TTC549 (cell line): ENCODE data around the gene TFDP1.

ENCODE experiments used
- FAIRE-seq: peaks from 2 replicates; lab custom pipeline; 2012; peaks lifted over from hg19 to GRCh38; lab: Jason Lieb, UNC

Gene TFDP1

GRCh38 chr13:113651511-113652403 is 67.2 kb downstream of the TFDP1 start:
- FAIRE-seq: no peak

GRCh38 chr13:113652404-113653263 is 68.1 kb downstream of the TFDP1 start:
- no peak for FAIRE-seq

DNA sequence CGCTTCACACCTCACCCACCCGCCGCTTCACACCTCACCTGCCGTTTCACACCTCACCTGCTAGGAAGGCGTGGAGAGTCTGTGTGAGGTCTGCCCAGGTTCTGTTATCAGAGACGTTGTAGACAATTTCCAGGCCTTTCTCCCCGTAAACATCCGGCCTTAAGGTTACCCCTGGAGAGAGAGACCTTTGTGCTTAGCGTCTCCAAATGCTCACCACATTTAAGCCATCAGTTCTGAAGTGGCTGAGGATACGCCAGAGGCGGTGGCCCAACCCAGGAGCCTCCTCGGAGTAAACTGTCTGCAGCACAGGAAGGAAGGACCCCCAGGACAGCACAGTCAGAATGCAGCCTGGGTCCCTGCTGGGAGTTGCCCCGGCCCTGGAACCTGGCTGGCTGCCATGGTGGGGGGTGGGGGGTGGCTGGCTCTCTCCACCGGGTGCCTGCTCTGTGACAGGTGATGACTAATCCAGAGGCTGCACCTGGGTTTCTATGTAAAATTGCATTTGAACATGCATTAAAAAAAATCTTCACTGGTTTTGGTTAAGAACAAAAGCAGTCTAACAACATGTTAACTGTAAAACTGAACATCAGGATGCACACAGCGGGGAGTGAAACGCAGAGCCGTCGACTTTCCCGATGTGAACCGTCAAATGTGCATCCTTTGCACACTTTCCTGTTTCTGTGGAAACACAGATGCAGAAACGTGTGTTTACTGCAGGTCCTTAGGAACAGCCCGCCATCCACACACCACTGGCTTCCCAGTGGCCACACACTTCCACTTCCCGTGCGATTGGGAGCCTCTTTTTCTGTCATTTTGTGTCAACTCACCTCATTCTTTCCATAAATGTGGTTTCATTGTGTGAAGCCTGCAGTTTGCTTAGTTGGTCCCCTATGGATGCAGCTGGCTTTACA is 69.0 kb downstream of the TFDP1 start:
- no peak for FAIRE-seq

DNA sequence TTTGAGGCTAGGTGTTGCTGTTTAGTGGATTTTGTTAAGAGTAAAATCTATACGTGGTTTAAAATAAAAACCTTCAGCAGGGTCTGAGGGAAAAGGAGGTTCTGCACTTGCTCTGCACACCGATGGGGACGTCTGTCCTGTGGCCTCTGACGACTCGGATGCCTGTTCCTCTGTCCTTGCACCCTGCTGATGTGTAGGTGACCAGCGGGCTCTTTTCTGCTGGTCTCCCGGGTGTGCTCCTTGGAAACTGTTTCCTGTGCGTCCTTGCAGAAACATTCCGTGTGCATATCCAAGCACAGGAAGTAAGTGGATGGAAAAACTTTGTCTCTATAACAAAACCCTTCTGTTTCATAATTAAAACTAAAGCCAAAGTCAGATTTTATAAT is 69.6 kb downstream of the TFDP1 start:
- no peak for FAIRE-seq

- no peak for FAIRE-seq
Observed at GRCh38 chr13:113654591-113655345, 70.2 kb downstream of the TFDP1 start.

- no peak for FAIRE-seq
Observed at GRCh38 chr13:113655346-113656002, 70.9 kb downstream of the TFDP1 start.

DNA sequence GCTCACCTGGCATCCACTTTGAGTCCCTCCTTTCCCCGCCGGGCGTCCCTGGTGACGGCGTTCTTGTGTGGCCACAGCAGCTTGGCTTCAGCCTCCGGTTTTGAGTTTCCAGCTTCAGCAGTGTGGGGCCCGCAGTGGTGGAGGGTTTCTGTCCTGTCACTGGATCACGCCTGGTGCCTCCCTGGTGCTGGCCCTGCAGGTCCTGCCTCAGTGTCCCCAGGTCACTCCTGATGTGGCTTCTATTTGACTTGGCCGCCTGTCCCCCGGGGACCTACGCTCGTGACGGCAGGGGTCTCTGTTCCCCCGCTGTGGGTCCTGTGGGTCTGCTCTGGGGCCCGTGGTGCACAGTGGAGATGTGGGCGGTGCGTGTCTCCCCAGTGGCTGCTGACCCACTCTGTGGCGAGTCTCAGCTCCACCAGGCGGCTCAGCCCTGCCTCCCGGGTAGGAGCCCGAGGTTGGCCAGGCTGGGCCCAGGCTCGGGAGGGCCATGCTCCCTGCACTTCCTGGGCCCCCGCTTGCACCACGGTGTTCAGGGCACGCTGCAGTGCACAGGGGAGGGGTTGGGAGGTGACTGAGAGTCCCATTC is 71.5 kb downstream of the TFDP1 start:
- no peak for FAIRE-seq

GRCh38 chr13:113656831-113657671 is 72.5 kb downstream of the TFDP1 start:
- no peak for FAIRE-seq

- no peak for FAIRE-seq
Observed at GRCh38 chr13:113657851-113658741, 73.5 kb downstream of the TFDP1 start, which contains the start of gene ATP4B. Gene ATP4B, minus strand, starts transcription at chr13:113658198. Its CDS starts 54 bp downstream, at chr13:113658144.

DNA sequence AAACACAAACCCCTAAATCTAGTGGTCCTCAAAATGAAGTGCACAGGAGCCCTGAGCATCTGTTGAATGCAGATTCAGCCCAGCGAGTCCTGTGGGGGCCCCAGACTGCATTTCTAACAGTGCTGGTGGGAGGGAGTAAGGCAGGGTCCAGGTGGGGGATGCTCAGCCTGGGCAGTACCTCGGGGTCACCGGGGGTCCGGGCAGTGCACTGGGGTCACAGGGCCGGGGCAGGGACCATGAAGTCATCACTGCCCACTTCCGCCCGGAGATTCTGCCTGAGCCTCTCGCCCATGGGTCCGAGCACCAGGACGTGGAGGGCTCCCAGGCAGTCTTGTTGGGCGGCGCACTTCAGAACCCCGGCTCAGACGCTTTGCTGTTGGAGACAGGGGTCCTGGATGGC is 74.3 kb downstream of the TFDP1 start:
- no peak for FAIRE-seq

DNA sequence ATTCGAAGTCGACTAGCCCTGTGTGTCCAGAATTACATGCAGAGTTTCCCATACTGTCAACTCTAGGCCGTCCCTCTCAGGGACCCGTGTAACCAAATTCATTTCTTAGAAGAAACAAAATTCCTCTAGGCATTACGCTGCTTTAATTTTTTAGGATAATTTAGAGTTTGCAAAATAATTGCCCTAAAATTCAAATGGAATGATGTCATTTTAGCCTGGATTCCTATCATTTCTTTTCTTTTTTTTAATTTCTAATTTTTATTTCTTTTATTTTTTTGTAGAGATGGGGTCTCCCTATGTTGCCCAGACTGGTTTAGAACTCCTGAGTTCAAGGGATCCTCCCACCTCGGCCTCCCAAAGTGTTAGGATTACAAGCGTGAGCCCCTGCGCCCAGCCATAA is 74.8 kb downstream of the TFDP1 start:
- FAIRE-seq: no peak

DNA sequence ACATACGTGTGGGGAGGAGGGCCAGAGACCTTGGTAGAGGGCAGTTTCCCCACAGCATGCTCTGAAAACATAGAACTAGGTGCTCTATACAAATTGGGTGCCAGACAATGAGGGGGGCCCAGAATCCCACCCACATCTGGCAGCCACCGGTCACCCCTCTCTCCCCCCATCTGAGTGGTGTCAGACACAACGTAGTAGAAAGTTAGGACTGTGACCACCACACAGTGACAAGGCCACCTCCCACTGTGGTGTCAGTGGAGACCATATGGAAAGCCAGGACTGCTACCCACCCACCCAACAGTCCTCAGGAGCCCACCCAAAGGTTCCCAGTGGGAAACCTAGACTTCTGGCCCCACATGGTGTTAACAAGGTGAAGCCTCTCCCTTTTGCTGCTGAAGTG is 75.5 kb downstream of the TFDP1 start:
- FAIRE-seq: no peak

DNA sequence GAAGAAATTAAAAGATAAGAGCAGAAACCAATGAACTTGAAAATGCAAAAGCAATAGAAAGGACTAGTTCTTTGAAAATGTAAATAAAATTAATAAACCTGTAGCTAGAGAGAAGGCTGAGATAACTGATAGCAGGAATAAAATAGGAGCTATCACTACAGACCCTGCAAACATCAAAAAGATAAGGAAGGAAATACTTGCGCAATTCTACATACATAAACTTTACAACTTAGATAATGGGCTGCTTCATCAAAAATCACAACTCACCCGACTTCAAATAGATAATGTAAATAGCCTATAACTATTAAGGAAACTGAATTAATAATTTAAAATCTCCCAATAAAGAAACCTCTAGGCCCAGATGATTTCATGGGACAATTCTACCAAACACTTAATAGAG is 77.0 kb downstream of the TFDP1 start:
- no peak for FAIRE-seq

GRCh38 chr13:113663934-113664333 is 79.4 kb downstream of the TFDP1 start:
- no peak for FAIRE-seq

DNA sequence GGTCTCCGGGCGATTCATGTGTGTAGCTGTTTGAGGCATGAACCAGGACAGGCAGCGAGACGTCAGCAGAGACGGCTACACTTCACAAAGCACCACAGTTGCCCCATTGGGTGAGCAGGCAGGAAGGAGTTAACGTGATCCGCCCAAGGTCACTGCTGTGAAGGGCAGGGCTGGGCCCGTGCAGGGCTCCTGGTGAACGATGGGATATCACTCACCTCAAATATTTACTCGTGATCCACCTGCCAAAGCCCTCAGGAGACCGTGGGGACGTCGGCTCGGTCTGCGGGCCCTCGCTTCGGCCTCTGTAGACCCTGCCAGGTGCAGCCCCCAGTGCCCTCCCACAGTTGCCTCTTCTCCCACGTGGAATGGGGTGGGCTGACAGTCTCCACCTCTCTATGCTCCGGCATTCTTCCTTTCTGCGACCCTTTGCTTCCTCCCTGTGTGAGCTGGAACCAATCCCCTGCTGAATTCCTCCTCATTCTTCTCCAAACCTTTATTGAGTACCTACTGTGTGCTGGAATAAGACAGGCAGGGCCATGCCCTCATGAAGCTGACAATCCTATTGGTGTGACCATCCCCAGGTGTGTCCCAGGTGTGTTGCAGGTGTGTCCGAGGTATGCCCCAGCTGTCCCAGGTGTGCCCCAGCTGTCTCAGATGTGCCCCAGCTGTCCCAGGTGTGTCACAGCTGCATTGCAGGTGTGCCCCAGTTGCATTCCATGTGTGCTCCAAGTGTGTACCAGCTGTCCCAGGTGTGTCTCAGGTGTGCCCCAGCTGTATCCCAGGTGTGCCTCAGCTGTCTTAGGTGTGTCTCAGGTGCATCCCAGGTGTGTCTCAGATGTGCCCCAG is 80.4 kb downstream of the TFDP1 start:
- no peak for FAIRE-seq

DNA sequence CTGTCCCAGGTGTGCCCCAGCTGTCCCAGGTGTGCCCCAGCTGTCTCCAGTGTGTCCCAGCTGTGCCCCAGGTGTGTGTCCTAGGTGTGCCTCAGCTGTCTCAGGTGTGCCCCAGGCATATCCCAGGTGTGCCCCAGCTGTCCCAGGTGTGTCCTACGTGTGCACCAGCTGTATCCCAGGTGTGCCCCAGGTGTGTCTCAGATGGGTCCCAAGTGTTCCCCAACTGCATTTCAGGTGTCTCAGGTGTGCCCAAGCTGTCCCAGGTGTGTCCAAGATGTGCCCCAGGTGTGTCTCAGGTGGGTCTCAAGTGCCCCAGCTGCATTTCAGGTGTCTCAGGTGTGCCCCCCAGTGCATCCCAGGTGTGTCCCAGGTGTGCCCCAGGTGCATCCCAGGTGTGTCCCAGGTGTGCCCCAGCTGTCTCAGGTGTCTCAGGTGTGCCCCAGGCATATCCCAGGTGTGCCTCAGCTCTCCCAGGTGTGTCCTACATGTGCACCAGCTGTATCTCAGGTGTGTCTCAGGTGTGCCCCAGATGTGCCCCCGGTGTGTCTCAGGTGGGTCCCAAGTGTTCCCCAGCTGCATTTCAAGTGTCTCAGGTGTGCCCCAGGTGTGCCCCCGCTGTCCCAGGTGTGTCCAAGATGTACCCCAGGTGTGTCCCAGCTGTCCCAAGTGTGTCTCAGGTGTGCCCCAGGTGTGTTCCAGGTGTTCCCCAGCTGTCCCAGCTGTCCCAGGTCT is 81.2 kb downstream of the TFDP1 start:
- FAIRE-seq: no peak

DNA sequence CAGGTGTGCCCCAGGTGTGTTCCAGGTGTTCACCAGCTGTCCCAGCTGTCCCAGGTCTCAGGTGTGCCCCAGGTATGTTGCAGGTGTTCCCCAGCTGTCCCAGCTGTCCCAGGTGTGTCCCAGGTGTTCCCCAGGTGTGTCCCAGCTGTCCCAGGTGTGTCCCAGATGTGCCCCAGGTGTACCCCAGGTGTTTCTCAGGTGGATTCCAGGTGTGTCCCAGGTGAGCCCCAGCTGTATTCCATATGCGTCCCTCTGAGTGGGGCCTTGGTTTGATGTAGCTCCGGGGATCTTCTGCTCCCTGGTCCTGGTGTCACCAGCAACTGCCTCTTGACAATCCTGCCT is 81.7 kb downstream of the TFDP1 start:
- no peak for FAIRE-seq
